Activated CD4-positive, CD25-positive, alpha-beta regulatory T cell treated with anti-CD3 and anti-CD28 coated beads, Interleukin-2, amount 50 U/mL, for 72 hours (primary cell): ENCODE results near the gene DOLPP1.

Source experiments
- DNase-seq: peaks from one replicate; pipeline ENCODE4 v3.0.0; 2021

DOLPP1 gene

GRCh38 chr9:129068110-129068509, 12.8 kb upstream of the DOLPP1 start:
- DNase-seq, result no peak

- DNase-seq, result peak; percentile 48
Observed at GRCh38 chr9:129068990-129069861, 11.7 kb upstream of the DOLPP1 start.

DNA sequence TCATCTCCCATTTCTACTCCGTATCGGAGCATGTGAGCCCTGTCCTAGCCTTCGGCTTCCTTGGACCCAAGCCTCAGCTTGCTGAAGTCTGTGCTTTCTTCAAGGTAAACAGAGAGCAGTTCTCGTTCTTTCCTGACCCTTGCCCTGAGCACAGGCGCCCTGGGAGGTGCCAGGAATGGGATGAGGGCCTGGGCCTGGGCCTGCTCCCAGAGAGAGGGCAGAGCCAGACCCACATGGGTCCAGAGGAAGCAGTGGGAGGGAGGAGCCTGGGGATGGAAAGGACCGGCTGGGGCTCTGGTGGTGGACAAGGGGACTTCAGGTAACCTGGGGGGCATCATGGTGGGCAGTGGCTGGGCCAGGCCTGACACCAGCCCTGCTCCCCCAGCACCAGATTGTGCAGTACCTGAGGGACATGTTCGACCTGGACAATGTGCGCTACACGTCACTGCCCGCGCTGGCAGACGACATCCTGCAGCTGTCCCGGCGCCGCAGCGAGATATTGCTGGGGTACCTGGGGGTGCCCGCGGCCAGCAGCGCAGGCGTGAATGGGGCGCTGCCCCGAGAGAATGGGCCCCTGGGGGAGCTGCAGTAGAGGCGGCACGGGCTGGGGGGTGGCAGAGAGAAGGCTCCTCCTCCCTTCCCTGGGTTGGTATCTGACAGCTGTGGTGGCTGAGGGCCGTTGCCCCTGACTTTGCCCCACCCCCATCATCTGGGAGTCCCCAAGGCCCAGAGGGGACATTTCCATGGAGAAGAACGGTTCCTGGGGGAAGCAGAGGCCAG, 10.9 kb upstream of the DOLPP1 start:
- no peak for DNase-seq

DNA sequence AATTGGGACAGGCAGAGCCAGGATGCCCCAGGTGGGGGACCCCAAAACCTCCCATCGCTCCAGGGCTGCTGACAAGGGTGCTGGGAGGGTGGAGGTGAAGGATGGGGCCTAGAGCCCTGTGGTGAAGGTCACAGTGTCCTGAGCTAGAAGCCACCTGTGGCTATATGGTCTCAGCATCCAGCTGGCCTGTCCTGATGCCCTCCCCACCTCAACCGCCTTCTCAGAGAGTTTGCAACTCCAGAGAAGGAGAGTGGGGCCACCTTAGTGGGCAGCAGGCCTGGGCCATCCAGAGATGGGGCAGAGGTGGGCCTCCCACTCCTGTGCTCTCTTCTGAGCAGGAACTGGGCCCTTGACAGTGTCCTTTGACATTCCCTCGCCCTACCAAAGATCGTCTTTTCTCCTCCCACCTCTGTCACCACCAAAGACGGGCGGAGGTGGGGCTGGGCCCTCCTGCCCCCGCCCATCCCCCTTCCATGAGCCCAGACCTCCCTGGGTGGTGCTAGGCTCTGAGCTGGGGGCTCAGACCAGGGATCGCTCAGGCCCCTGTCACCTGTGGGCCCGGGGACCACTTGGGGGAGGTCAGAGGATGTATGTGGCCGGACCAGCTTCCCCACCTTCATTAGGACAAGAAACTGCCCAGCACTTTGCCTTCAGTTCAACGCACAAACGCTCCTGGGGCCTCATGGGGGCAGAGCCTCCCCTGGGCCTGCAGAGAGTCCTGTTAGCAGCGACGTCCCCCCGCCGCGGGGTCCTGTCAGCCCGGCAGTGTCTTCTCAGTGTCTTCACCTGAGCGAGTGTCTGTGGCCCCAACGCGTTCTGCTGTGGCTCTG, 10.0 kb upstream of the DOLPP1 start:
- no peak for DNase-seq

DNA sequence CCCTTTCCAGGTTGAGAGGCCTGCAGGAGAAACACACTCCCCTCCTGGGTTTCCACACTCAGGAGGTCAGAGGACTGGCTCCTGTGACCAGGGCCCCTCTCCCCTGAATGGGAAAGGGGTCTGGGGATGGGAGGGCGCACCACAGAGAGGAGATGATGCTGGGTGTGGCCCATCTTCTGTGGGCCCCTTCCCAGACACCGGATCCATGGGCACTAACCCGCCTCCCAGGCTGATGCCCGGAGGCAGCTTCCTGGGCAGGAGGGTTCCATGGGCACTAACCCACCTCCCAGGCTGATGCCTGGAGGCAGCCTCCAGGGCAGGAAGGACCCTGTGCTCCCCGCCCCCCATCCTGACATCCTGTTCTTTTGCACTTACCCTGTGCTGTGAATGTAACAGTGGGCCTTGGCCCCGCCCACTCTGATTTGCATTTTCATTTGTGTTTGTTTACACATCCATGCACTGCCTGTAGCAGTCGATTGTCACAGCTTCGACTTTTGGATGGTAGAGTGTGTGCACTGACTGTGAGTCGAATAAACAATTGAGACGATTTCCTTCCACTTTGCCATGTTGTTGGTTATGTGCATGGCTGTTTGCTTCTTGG, 9.3 kb upstream of the DOLPP1 start:
- no peak for DNase-seq

DNA sequence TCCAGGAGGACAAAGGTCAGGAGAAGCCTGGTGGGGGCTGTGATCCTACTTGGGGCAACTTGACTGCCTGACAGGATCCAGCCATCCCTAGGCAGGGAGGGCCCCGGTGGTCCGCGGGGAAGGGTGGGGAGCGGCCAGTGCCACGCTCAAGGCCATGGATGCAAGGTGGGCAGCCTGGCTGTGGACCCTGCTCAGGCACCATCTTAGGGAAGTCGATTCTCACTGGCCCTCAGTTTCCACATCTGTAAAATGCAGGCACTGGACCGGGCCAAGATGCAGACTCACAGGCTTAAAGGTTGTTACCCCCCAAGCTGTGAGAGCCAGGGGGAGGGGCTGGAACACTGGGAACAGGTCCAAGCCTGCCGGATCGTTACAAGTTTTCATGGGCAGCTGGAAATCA, 8.7 kb upstream of the DOLPP1 start:
- DNase-seq, result no peak

DNA sequence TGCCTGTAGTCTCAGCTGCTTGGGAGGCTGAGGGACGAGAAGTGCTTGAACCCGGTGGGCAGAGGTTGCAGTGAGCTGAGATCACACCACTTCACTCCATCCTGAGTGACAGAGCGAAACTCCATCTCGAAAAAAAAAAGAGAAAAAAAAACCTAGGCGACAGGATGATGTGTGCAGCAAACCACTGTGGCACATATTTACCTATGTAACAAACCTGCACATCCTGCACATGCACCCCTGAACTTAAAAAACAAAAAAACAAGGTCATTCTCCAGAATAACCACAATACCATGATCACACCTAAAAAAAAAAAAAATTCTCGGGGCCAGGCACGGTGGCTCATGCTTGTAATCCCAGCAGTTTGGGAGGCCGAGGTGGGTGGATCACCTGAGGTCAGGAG, 7.5 kb upstream of the DOLPP1 start:
- DNase-seq, result no peak

GRCh38 chr9:129074106-129074505, 6.8 kb upstream of the DOLPP1 start:
- no peak for DNase-seq

- no peak for DNase-seq
Observed at GRCh38 chr9:129075996-129076639, 4.8 kb upstream of the DOLPP1 start.

- DNase-seq, result no peak
Observed at GRCh38 chr9:129076640-129077037, 4.3 kb upstream of the DOLPP1 start.

DNA sequence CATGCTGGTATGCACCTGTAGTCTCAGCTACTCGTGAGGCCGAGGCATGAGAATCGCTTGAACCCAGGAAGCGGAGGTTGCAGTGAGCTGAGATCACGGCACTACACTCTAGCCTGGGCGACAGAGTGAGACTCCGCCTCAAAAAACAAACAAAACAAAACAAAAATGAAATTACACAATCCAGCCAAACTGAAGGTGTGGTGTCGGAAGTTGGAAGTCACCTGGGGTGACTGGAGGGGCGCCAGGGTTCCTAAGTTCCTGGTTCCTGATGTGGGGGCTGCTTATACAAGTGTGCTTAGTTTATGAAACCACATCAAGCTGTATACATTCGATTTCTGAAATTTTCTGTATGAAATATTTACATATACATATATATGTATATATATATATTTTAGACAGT, 3.7 kb upstream of the DOLPP1 start:
- DNase-seq, result no peak

GRCh38 chr9:129078691-129079503, 2.0 kb upstream of the DOLPP1 start:
- DNase-seq, result no peak

- DNase-seq, result no peak
Observed at GRCh38 chr9:129079829-129080228, 1.1 kb upstream of the DOLPP1 start.

- DNase-seq, result no peak
Observed at GRCh38 chr9:129080298-129080600, 662 bp upstream of the DOLPP1 start.

GRCh38 chr9:129081388-129081904, 535 bp downstream of the DOLPP1 start:
- no peak for DNase-seq

- DNase-seq, result no peak
Observed at GRCh38 chr9:129084087-129084486, 3.2 kb downstream of the DOLPP1 start.

- no peak for DNase-seq
Observed at GRCh38 chr9:129089246-129089645, 8.3 kb downstream of the DOLPP1 start.

GRCh38 chr9:129093602-129094386, 12.9 kb downstream of the DOLPP1 start:
- no peak for DNase-seq

DNA sequence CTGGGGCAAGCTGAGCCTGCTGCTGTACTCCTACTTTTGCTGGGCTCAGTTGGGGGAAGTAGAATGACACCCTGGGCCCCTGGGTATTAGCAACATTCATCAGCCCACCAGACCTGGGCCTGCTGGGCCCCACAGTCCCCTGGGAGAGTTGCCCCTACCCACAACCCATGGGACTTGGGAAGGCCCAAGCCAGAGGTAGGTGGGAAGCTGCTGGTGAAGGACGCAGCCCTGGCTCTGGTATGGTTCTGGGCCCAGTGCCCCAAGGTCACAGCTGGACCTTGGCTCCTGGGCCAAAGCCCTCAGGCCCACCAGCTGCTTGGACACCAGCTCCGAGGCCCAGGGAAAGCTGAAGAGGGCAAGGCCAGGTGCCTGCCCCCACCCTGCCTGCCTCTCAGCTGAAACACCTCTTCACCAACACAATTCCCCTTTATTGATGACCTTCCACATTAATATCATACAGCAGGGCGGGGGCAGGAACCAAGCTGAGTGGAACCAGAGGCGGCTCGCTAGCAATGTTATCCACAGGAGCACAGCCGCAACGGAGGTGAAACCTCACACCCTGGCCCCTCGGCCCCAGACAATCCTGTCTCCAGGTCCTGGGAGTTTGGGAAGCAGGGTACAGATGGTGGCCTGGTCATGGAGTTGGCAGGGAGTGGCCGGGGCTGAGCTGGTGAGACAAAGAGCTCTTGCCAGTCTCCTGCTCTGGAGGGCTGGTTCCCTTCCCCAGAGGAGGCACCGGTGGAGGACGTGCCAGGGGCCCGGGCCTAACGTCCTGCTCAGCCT, 13.7 kb downstream of the DOLPP1 start:
- no peak for DNase-seq

DNA sequence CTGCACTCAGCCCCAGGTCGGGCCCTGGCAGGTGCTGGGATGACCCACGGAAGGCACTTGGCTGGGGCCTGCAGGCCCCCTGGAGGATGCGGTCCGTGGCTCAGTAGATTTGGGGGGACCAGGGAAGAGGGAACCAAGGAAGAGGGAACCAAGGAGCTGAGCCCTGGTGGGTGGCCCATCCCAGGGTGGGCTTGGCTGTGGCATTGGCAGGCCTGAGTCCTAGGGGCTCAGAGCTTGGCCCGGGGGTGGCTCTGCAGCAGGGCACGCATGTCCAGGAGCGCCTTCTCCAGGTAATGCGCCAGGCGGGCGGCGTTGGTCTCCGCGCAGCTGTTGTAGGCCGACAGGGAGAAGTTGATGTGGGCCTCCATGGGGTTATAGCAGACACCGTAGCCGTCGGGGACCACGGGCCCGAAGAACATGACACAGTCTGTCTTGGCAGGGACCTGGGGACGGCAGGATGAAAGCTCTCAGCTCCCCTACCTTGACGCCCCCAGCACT, 14.3 kb downstream of the DOLPP1 start:
- no peak for DNase-seq
